Transverse colon (tissue), 4 donors: Measurements from ENCODE around the gene TOR3A.

Experiments
- EP300 ChIP-seq: sonication (generic); formaldehyde crosslinking; IDR thresholded peaks from one replicate; pipeline ENCODE4 v1.6.1; 2017; ENCODE audit warnings: antibody characterized with exemption, low read depth
- POLR2A ChIP-seq: fragments of 450-650 bp; IDR thresholded peaks from one replicate; pipeline ENCODE4 v1.6.1; 2016; ENCODE audit warnings: antibody characterized with exemption, mild to moderate bottlenecking, moderate library complexity
- POLR2AphosphoS5 ChIP-seq, 3 donors: sonication (generic); formaldehyde crosslinking; IDR thresholded peaks; one replicate each; pipeline ENCODE4 v1.6.1; 2016; ENCODE audit warnings: antibody characterized with exemption in 3 of 3
- TF ChIP-seq, protein P1 (sequence below), 5 experiments: fragments of 200-600 bp in 3 of 5; fragments of 450-650 bp in 2 of 5; sonication (generic) in 3 of 5; IDR thresholded peaks; 1 replicate in 2 of 5; 2 replicates in 3 of 5; pipeline ENCODE4 v1.5.1; 2016 to 2017; ENCODE audit warnings: antibody characterized with exemption in 5 of 5, inconsistent platforms in 3 of 5, mild to moderate bottlenecking in 2 of 5, moderate library complexity in 1 of 5

GRCh38 chr1:179101566-179101965, 19.7 kb downstream of the TOR3A start:
- no peak for TF ChIP-seq POLR2AphosphoS5 (IDR thresholded peaks at IDR 0.05)
- TF ChIP-seq, protein P1, sequence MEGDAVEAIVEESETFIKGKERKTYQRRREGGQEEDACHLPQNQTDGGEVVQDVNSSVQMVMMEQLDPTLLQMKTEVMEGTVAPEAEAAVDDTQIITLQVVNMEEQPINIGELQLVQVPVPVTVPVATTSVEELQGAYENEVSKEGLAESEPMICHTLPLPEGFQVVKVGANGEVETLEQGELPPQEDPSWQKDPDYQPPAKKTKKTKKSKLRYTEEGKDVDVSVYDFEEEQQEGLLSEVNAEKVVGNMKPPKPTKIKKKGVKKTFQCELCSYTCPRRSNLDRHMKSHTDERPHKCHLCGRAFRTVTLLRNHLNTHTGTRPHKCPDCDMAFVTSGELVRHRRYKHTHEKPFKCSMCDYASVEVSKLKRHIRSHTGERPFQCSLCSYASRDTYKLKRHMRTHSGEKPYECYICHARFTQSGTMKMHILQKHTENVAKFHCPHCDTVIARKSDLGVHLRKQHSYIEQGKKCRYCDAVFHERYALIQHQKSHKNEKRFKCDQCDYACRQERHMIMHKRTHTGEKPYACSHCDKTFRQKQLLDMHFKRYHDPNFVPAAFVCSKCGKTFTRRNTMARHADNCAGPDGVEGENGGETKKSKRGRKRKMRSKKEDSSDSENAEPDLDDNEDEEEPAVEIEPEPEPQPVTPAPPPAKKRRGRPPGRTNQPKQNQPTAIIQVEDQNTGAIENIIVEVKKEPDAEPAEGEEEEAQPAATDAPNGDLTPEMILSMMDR (IDR thresholded peaks at IDR 0.05), result no peak
- no peak for TF ChIP-seq POLR2A
- TF ChIP-seq EP300, result no peak
